K562 (cell line): ENCODE results near the gene NFATC2. TPM values are rescaled to one million over a fixed set of nuclear protein-coding genes. Genes with fewer than 3 reads are reported as not detected.

Experiments
- ATAC-seq: fragments of 200-7000 bp; cut with Tn5 transposase; 3 replicates; pipeline ENCODE4 v1.9.1; 2020; ENCODE audit warnings: moderate library complexity
- BruUV-seq: library from RNA; stranded (reverse); fragments of 400-500 nt; replicated peaks from 2 replicates; lab custom pipeline; 2021; lab: Mats Ljungman, UMichigan
- CTCF ChIA-PET: fragments of 300-600 bp; formaldehyde crosslinking; extraction: SDS; loops from one replicate; lab custom pipeline; 2021; ENCODE audit warnings: low intra/inter-chr PET ratio; lab: Yijun Ruan, JAX
- POLR2A ChIA-PET: fragments of 300-600, 350-650 bp; sonication (Branson Sonifier 250); formaldehyde crosslinking; extraction: SDS; loops from one replicate; lab custom pipeline; 2021; ENCODE audit warnings: antibody characterized with exemption, inconsistent platforms; lab: Yijun Ruan, JAX
- DNase-seq, 4 experiments: peaks; one replicate each; pipeline versions ENCODE4 v3.0.0 to v3.0.0-alpha.2; 2011 to 2018; ENCODE audit warnings: low spot score in 3 of 4, mixed read lengths in 3 of 4; ENCODE audit errors: extremely low read depth in 1 of 4
- FAIRE-seq: peaks from 2 replicates; lab custom pipeline; 2011; peaks lifted over from hg19 to GRCh38; lab: Jason Lieb, UNC
- H2AFZ ChIP-seq: 2 replicates; pipeline ENCODE4 v1.6.0; 2011; ENCODE audit warnings: low read depth, low read length, control low read depth, inconsistent platforms
- H3K27ac ChIP-seq: fragments of 200-600 bp; 3 replicates; pipeline ENCODE4 v1.8.0; 2011; ENCODE audit warnings: low read depth, mild to moderate bottlenecking, control low read depth, inconsistent platforms, low read length, moderate library complexity, mixed read lengths; ENCODE audit errors: extremely low read depth
- H3K27me3 ChIP-seq, 2 experiments: fragments of 300-600 bp in 1 of 2; 2 replicates in 1 of 2; 3 replicates in 1 of 2; pipeline versions ENCODE4 v1.6.0 to v1.8.0; 2011; ENCODE audit warnings: inconsistent platforms in 2 of 2, low read length in 2 of 2, mild to moderate bottlenecking in 1 of 2, mixed read lengths in 1 of 2, moderate library complexity in 1 of 2; ENCODE audit not compliant: control insufficient read depth in 2 of 2, insufficient read depth in 2 of 2
- H3K36me3 ChIP-seq: fragments of 300-600 bp; 3 replicates; pipeline ENCODE4 v1.8.0; 2011; ENCODE audit warnings: mild to moderate bottlenecking, low read length, inconsistent platforms; ENCODE audit not compliant: control insufficient read depth, insufficient read depth
- H3K4me1 ChIP-seq, 2 experiments: fragments of 200-600 bp in 1 of 2; replicated peaks in 1 of 2; 2 replicates in 1 of 2; 3 replicates in 1 of 2; pipeline versions ENCODE4 v1.5.1 to v1.8.0; 2011; ENCODE audit warnings: inconsistent platforms in 2 of 2, low read length in 2 of 2, mild to moderate bottlenecking in 1 of 2, mixed read lengths in 1 of 2, moderate library complexity in 1 of 2; ENCODE audit not compliant: control insufficient read depth in 2 of 2, insufficient read depth in 2 of 2
- H3K4me2 ChIP-seq: 2 replicates; pipeline ENCODE4 v1.6.1; 2011; ENCODE audit warnings: low read length, control low read depth, inconsistent platforms, mixed read lengths; ENCODE audit not compliant: insufficient read depth
- H3K4me3 ChIP-seq: fragments of 200-600 bp; sonication (generic), shearing (Covaris generic); 2 replicates; pipeline ENCODE4 v1.5.1; 2016; ENCODE audit warnings: control low read depth, inconsistent platforms
- H3K79me2 ChIP-seq: fragments of 200-600 bp; 3 replicates; pipeline ENCODE4 v1.8.0; 2011; ENCODE audit warnings: low read length, inconsistent platforms; ENCODE audit not compliant: control insufficient read depth, insufficient read depth
- H3K9ac ChIP-seq, 2 experiments: 2 replicates each; pipeline versions ENCODE4 v1.6.0 to v1.6.1; 2011; ENCODE audit warnings: low read depth in 2 of 2, low read length in 2 of 2, control low read depth in 1 of 2, inconsistent platforms in 1 of 2, mild to moderate bottlenecking in 1 of 2, mixed read lengths in 1 of 2; ENCODE audit not compliant: insufficient read depth in 1 of 2
- H3K9me1 ChIP-seq: one replicate; pipeline ENCODE4 v1.6.0; 2011; ENCODE audit warnings: inconsistent platforms, mild to moderate bottlenecking, low read length, moderate library complexity; ENCODE audit not compliant: control insufficient read depth, insufficient read depth
- H3K9me3 ChIP-seq: replicated peaks from 2 replicates; pipeline ENCODE4 v1.5.1; 2011; ENCODE audit warnings: low read depth, low read length, inconsistent platforms; ENCODE audit not compliant: control insufficient read depth, insufficient read depth
- H4K20me1 ChIP-seq: replicated peaks from 2 replicates; pipeline ENCODE4 v1.6.1; 2011; ENCODE audit warnings: low read length, inconsistent platforms, mixed read lengths; ENCODE audit not compliant: control insufficient read depth, insufficient read depth
- GABPA ChIP-seq: fragments of 200-800 bp; sonication (Bioruptor generic); conservative IDR thresholded peaks from 2 replicates; pipeline ENCODE4 v1.6.1; 2016; ENCODE audit warnings: low read depth, missing genetic modification characterization, missing compliant biosample characterization
- JUN ChIP-seq, 2 experiments: sonication (generic) in 1 of 2; formaldehyde crosslinking in 1 of 2; IDR thresholded peaks; 2 replicates each; pipeline versions ENCODE4 v1.6.1 to v1.8.0; 2012 to 2022; ENCODE audit warnings: borderline replicate concordance in 2 of 2, mild to moderate bottlenecking in 2 of 2, improper control_type of control experiment in 1 of 2, low read depth in 1 of 2, low read length in 1 of 2, missing genetic modification reagents in 1 of 2
- MCM7 ChIP-seq, 2 experiments: fragments of 450-650 bp; IDR thresholded peaks; 2 replicates each; pipeline ENCODE4 v1.6.1; 2016 to 2018
- NCOR1 ChIP-seq: fragments of 450-650 bp; IDR thresholded peaks from 2 replicates; pipeline ENCODE4 v1.6.1; 2016; ENCODE audit warnings: mild to moderate bottlenecking, moderate library complexity
- NELFE ChIP-seq: IDR thresholded peaks from 2 replicates; pipeline ENCODE4 v1.6.1; 2011; ENCODE audit warnings: mild to moderate bottlenecking; ENCODE audit not compliant: insufficient read depth, insufficient read length
- SMAD4 ChIP-seq: fragments of 250-450 bp; sonication (Bioruptor Pico); conservative IDR thresholded peaks from 2 replicates; pipeline ENCODE4 v1.8.0; 2021; ENCODE audit warnings: inconsistent platforms, mild to moderate bottlenecking, moderate library complexity
- SUPT5H ChIP-seq: fragments of 450-650 bp; IDR thresholded peaks from 2 replicates; pipeline ENCODE4 v1.6.1; 2016
- XRCC4 ChIP-seq: IDR thresholded peaks from one replicate; pipeline ENCODE4 v1.6.1; 2011; ENCODE audit not compliant: insufficient read depth, insufficient read length; ENCODE audit errors: extremely low read depth
- ZNF143 ChIP-seq: sonication (generic); formaldehyde crosslinking; IDR thresholded peaks from 2 replicates; pipeline ENCODE4 v1.9.0; 2022; ENCODE audit warnings: mild to moderate bottlenecking, missing genetic modification reagents
- WGBS: fragments of 100-300 bp; shearing (Covaris generic); methylation state at CpG from one replicate; pipeline ENCODE4 v1.1.6; 2016; ENCODE audit warnings: low coverage, mixed read lengths; ENCODE audit not compliant: insufficient coverage; ENCODE audit errors: missing lambda C conversion rate; 5-methylcytosine and 5-hydroxymethylcytosine counted together
- in situ Hi-C: fragments of 300-500 bp; cut with MboI; formaldehyde crosslinking; loops from 4 replicates; pipeline ENCODE4 v1.15.0; 2018; ENCODE audit warnings: inconsistent platforms, mixed read lengths
- intact Hi-C: fragments of 100-400 bp; cut with micrococcal nuclease; formaldehyde crosslinking; loops from 2 replicates; pipeline ENCODE4 v1.14.2; 2022
- polyA plus RNA-seq, 8 experiments: library from polyadenylated mRNA; depleted of rRNA in 4 of 8; stranded (reverse) in 5 of 8; unstranded in 3 of 8; fragments of >200 nt; fragmentation: Nextera tagmentation in 2 of 8; fragmentation: Illumina TruSeq in 1 of 8; extraction: Ambion mirVana in 2 of 8; extraction: Trizol in 1 of 8; gene quantifications; 2 replicates each; pipeline versions ENCODE4 v1.2.1 to v1.2.3, GENCODE V29; 2011 to 2014; ENCODE audit warnings: inconsistent platforms in 1 of 8, missing spikeins in 1 of 8
- total RNA-seq, 7 experiments: library from RNA; depleted of rRNA in 6 of 7; stranded (reverse); fragments of >200 nt in 6 of 7; fragmentation: Illumina TruSeq in 2 of 7; extraction: Trizol in 2 of 7; gene quantifications; 2 replicates each; pipeline versions ENCODE4 v1.2.1 to v1.2.3, GENCODE V29; 2011 to 2021; ENCODE audit warnings: low replicate concordance in 1 of 7
- TF ChIP-seq, protein P1 (sequence below): fragments of 200-800 bp; sonication (Bioruptor generic); IDR thresholded peaks from 2 replicates; pipeline ENCODE4 v1.6.1; 2016; ENCODE audit warnings: missing genetic modification characterization, missing compliant biosample characterization
- TF ChIP-seq, protein P2 (sequence below): fragments of 250-450 bp; sonication (Bioruptor Pico); IDR thresholded peaks from 2 replicates; pipeline ENCODE4 v1.9.0; 2021; ENCODE audit warnings: mild to moderate bottlenecking, inconsistent platforms
- TF ChIP-seq, protein P3 (sequence below): IDR thresholded peaks from 2 replicates; pipeline ENCODE4 v1.6.1; 2016; ENCODE audit warnings: missing genetic modification characterization, missing compliant biosample characterization

NFATC2 gene
- total and polyA plus RNA-seq, 9 of the 15 experiments (the other 6 are each of a cell fraction or from before 2014, with no cell fraction given), result 1.9 to 11.2 (median 3.0) TPM

DNA sequence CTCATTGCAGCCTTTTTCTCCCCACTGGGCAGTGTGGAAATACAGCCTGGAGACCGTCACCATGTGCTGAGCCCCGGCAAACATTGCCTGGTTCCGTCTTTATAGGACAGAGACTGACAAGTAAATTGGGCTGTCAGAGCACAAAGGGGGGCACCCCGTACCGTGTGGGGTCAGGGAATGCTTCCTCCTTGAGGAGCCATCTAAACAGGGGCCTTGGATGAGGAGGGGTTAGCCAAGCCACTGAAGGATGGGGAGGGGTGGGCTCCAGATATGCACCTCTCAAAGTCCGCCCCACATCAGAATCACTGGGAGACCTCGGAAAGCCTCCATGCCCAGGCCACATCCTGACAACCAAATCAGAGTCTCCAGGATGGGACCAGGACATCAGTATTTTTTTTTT, 73.9 kb downstream of the NFATC2 start:
- CTCF ChIA-PET, result no interaction called here
- TF ChIP-seq SMAD4 (CRISPR knock-in tag) (no peak), NELFE (no peak), NCOR1 (no peak), SUPT5H (no peak), XRCC4 (no peak), JUN (IDR thresholded peaks at IDR 0.05; ENCODE audit: borderline replicate concordance, low read depth, low read length) (no peak), JUN (CRISPR knock-in tag; IDR thresholded peaks at IDR 0.05; ENCODE audit: borderline replicate concordance) (no peak), ZNF143 (CRISPR knock-in tag) (no peak), MCM7 (IDR thresholded peaks at IDR 0.05) (no peak), GABPA (no peak)
- TF ChIP-seq, protein P1, sequence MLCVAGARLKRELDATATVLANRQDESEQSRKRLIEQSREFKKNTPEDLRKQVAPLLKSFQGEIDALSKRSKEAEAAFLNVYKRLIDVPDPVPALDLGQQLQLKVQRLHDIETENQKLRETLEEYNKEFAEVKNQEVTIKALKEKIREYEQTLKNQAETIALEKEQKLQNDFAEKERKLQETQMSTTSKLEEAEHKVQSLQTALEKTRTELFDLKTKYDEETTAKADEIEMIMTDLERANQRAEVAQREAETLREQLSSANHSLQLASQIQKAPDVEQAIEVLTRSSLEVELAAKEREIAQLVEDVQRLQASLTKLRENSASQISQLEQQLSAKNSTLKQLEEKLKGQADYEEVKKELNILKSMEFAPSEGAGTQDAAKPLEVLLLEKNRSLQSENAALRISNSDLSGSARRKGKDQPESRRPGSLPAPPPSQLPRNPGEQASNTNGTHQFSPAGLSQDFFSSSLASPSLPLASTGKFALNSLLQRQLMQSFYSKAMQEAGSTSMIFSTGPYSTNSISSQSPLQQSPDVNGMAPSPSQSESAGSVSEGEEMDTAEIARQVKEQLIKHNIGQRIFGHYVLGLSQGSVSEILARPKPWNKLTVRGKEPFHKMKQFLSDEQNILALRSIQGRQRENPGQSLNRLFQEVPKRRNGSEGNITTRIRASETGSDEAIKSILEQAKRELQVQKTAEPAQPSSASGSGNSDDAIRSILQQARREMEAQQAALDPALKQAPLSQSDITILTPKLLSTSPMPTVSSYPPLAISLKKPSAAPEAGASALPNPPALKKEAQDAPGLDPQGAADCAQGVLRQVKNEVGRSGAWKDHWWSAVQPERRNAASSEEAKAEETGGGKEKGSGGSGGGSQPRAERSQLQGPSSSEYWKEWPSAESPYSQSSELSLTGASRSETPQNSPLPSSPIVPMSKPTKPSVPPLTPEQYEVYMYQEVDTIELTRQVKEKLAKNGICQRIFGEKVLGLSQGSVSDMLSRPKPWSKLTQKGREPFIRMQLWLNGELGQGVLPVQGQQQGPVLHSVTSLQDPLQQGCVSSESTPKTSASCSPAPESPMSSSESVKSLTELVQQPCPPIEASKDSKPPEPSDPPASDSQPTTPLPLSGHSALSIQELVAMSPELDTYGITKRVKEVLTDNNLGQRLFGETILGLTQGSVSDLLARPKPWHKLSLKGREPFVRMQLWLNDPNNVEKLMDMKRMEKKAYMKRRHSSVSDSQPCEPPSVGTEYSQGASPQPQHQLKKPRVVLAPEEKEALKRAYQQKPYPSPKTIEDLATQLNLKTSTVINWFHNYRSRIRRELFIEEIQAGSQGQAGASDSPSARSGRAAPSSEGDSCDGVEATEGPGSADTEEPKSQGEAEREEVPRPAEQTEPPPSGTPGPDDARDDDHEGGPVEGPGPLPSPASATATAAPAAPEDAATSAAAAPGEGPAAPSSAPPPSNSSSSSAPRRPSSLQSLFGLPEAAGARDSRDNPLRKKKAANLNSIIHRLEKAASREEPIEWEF (CRISPR knock-in tag), result no peak
- TF ChIP-seq, protein P2, sequence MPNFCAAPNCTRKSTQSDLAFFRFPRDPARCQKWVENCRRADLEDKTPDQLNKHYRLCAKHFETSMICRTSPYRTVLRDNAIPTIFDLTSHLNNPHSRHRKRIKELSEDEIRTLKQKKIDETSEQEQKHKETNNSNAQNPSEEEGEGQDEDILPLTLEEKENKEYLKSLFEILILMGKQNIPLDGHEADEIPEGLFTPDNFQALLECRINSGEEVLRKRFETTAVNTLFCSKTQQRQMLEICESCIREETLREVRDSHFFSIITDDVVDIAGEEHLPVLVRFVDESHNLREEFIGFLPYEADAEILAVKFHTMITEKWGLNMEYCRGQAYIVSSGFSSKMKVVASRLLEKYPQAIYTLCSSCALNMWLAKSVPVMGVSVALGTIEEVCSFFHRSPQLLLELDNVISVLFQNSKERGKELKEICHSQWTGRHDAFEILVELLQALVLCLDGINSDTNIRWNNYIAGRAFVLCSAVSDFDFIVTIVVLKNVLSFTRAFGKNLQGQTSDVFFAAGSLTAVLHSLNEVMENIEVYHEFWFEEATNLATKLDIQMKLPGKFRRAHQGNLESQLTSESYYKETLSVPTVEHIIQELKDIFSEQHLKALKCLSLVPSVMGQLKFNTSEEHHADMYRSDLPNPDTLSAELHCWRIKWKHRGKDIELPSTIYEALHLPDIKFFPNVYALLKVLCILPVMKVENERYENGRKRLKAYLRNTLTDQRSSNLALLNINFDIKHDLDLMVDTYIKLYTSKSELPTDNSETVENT (CRISPR knock-in tag), result no peak
- TF ChIP-seq, protein P3, sequence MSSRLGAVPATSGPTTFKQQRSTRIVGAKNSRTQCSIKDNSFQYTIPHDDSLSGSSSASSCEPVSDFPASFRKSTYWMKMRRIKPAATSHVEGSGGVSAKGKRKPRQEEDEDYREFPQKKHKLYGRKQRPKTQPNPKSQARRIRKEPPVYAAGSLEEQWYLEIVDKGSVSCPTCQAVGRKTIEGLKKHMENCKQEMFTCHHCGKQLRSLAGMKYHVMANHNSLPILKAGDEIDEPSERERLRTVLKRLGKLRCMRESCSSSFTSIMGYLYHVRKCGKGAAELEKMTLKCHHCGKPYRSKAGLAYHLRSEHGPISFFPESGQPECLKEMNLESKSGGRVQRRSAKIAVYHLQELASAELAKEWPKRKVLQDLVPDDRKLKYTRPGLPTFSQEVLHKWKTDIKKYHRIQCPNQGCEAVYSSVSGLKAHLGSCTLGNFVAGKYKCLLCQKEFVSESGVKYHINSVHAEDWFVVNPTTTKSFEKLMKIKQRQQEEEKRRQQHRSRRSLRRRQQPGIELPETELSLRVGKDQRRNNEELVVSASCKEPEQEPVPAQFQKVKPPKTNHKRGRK (tag), result no peak

More for the DNA sequence above, 73.9 kb downstream of the NFATC2 start:
- Histone ChIP-seq H2AFZ (no peak overlapping the region), H3K4me2 (no peak overlapping the region), H3K4me1 (no peaks in the 10 kb centered on the region), H4K20me1 (no peaks in the 10 kb centered on the region), H3K9ac (no peak overlapping the region), H3K36me3 (peaks cover 58% of the 10 kb centered on the region; the same call in 2 of the 3 replicates), H3K27ac (no peak overlapping the region), H3K9me1 (no peaks in the 10 kb centered on the region), H3K9me3 (no peaks in the 10 kb centered on the region), H3K27me3 (no peaks in the 10 kb centered on the region), H3K4me3 (no peak overlapping the region), H3K79me2 (no peaks in the 10 kb centered on the region)
- intact Hi-C loops (no loop called here), in situ Hi-C loops (no loop called here)
- FAIRE-seq, result no peak
- 77% methylated on average over 6 of the region's 7 CpGs for WGBS
- BruUV-seq, result no TSS peak
- POLR2A ChIA-PET, result interaction anchor here (0.7 kb wide), 1 partner anchor 36 kb away, joined by 4 read pairs; no protein-coding TSS in a partner anchor
- ATAC-seq, result no peak
- no peak for DNase-seq
